Stimulated activated CD4-positive, alpha-beta T cell treated with anti-CD3 and anti-CD28 coated beads, Interleukin-12 subunit alpha, Interleukin-12 subunit beta, amount 100 ng/mL, for 48 hours (primary cell): ENCODE measurements around the gene RMDN2.
A peak's percentile ranks its signal among the peaks of the same experiment; 100 is the strongest.

Experiments
- DNase-seq, 3 donors: peaks; one replicate each; pipeline ENCODE4 v3.0.0-alpha.2; 2020; ENCODE audit warnings: low read depth in 2 of 3, low spot score in 1 of 3

The RMDN2 gene

GRCh38 chr2:37925063-37925897 lies at the start of gene RMDN2:
RMDN2 (plus strand) TSS chr2:37925287; CDS start chr2:37929278, 3,991 bp downstream.
- peak; percentile 63 to 78 (median 72) for DNase-seq

- DNase-seq = no peak
Observed at GRCh38 chr2:37875403-37875906, 49.6 kb upstream of the RMDN2 start.

GRCh38 chr2:37876227-37876626 lies 48.9 kb upstream of the RMDN2 start:
- no peak for DNase-seq

GRCh38 chr2:37877457-37878315 lies 47.4 kb upstream of the RMDN2 start:
- DNase-seq = peak in 1 of 3 donors; percentile 72

- no peak for DNase-seq
Observed at GRCh38 chr2:37878536-37878935, 46.6 kb upstream of the RMDN2 start.

GRCh38 chr2:37880551-37880950 lies 44.5 kb upstream of the RMDN2 start:
- no peak for DNase-seq

- DNase-seq = no peak
Observed at GRCh38 chr2:37881397-37881796, 43.7 kb upstream of the RMDN2 start.

GRCh38 chr2:37882036-37882435 lies 43.1 kb upstream of the RMDN2 start:
- no peak for DNase-seq

- no peak for DNase-seq
Observed at GRCh38 chr2:37883518-37883917, 41.6 kb upstream of the RMDN2 start.

- no peak for DNase-seq
Observed at GRCh38 chr2:37885329-37885993, 39.6 kb upstream of the RMDN2 start.

GRCh38 chr2:37886745-37887144 lies 38.3 kb upstream of the RMDN2 start:
- DNase-seq = no peak

- no peak for DNase-seq
Observed at GRCh38 chr2:37887286-37887685, 37.8 kb upstream of the RMDN2 start.

GRCh38 chr2:37890893-37891495 lies 34.1 kb upstream of the RMDN2 start:
- peak; percentile 41 to 74 (median 62) for DNase-seq

GRCh38 chr2:37891846-37892435 lies 33.1 kb upstream of the RMDN2 start:
- DNase-seq = no peak

- no peak for DNase-seq
Observed at GRCh38 chr2:37892436-37893114, 32.5 kb upstream of the RMDN2 start.

GRCh38 chr2:37893327-37893726 lies 31.8 kb upstream of the RMDN2 start:
- DNase-seq = no peak

GRCh38 chr2:37894047-37894446 lies 31.0 kb upstream of the RMDN2 start:
- DNase-seq = peak in 1 of 3 donors; percentile 19

- DNase-seq = no peak
Observed at GRCh38 chr2:37894601-37895000, 30.5 kb upstream of the RMDN2 start.

- DNase-seq = no peak
Observed at GRCh38 chr2:37895140-37895539, 29.9 kb upstream of the RMDN2 start.

GRCh38 chr2:37896319-37896718 lies 28.8 kb upstream of the RMDN2 start:
- no peak for DNase-seq
